ENCODE data around the gene AKAP1. TPM values are rescaled to one million over a fixed set of nuclear protein-coding genes. Genes with fewer than 3 reads are reported as not detected.

The AKAP1 gene
- total RNA-seq, 1 experiment from 2014 or later: 73.1 TPM

DNA sequence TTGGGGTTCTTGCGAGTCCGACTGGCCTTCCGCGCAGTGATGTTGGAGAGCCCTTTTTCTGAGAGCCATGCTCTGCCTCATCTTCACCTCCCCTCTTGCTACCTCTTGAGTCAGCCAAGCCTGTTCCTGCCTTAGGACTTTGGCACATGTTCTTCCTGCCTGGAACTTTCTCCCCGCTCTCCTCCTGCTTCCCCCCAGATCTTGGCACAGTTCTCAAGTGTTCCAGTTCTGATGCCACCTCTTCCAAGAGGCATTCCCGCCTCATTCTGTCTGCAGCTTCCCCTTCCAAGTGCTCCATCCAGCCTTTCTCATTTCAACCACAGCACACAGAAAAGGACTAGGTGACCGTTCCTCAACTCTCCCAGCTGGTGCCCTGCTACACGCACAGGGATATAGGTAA lies 7.7 kb downstream of the AKAP1 start:
- Histone ChIP-seq H3K27me3 (ENCODE audit: low read length) (no peaks in the 10 kb centered on the region), H3F3A (ENCODE audit: low read length, unreplicated experiment) (no peaks in the 10 kb centered on the region), H3K4me3 (ENCODE audit: low read length) (no peak overlapping the region), H4K20me1 (ENCODE audit: low read length) (peaks cover 68% of the 10 kb centered on the region), H3K9ac (ENCODE audit: low read length) (no peak overlapping the region), H3K79me2 (ENCODE audit: low read length) (peaks cover 100% of the 10 kb centered on the region), H3K36me3 (ENCODE audit: low read depth, low read length) (peaks cover 7% of the 10 kb centered on the region; the same call in 1 of the 2 replicates), H3K27ac (ENCODE audit: low read length) (no peak overlapping the region), H3K9me3 (ENCODE audit: low read length) (no peaks in the 10 kb centered on the region), H3K9me2 (replicated peaks; ENCODE audit: low read length) (no peaks in the 10 kb centered on the region), H3K4me1 (ENCODE audit: insufficient read depth, low read length) (peaks cover 7% of the 10 kb centered on the region; the same call in 1 of the 2 replicates), H3K4me2 (ENCODE audit: low read length) (no peak overlapping the region), H2AFZ (ENCODE audit: low read length) (no peak overlapping the region)
- ATAC-seq (no peak), DNase-seq (no peak)
- CTCF ChIA-PET: no interaction called here
- TF ChIP-seq EZH2phosphoT487 (IDR thresholded peaks at IDR 0.05; ENCODE audit: borderline replicate concordance, low read length) (no peak), CTCF (conservative IDR thresholded peaks at IDR 0.05; ENCODE audit: low read depth, low read length) (no peak), EZH2 (IDR thresholded peaks at IDR 0.05; ENCODE audit: low read length, unreplicated experiment) (no peak)
- no TSS peak for BruUV-seq (replicated peaks)
- POLR2A ChIA-PET (ENCODE audit: unreplicated experiment): no interaction called here
- intact Hi-C loops (cut with micrococcal nuclease): no loop called here

DNA sequence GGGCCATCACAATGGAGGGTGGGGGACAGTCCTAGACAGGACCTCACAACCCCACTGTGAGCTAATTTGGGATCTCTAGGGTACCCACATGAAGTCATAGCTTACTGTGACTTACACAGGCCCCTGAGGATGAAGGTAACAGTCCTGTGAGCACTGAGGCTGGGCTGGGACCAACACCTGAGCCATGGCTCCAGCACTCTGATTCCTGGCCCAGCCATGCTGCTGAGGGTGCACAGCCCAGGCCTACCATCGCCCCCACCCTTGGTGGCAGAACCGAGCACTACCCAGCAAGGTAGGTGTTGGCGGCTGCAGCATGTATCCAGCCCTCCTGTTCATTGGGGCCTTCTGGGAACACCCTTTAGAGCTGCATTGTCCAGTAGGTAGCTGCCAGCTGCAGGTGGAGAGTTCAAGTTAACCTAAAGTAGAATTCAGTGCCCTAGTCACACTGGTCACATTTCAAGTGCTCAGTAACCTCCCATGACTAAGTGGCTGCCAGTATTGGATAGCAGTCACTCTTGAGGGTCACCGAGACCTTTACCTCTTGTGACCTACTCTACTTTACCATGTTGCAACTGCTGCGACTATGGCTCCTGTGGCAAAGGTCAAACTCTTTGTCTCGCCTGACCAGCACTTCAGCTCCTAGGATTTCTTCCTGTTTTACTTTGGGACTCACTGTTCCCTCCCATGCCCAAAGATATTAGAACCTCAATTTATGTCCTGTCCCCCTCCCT lies 11.6 kb downstream of the AKAP1 start:
- H3K4me2 ChIP-seq (ENCODE audit: low read length): no peak overlapping the region
- peaks cover 7% of the 10 kb centered on the region; the same call in 1 of the 2 replicates for H3K36me3 ChIP-seq (ENCODE audit: low read depth, low read length)
- H3K4me1 ChIP-seq (ENCODE audit: insufficient read depth, low read length): peaks cover 11% of the 10 kb centered on the region; the same call in 1 of the 2 replicates
- H3K79me2 ChIP-seq (ENCODE audit: low read length): peaks cover 99% of the 10 kb centered on the region
- no peak overlapping the region for H3K4me3 ChIP-seq (ENCODE audit: low read length)
- H3K9ac ChIP-seq (ENCODE audit: low read length): no peak overlapping the region
- intact Hi-C loops (cut with micrococcal nuclease): no loop called here
- no peak for DNase-seq
- no TSS peak for BruUV-seq (replicated peaks)
- no peak for TF ChIP-seq EZH2 (IDR thresholded peaks at IDR 0.05; ENCODE audit: low read length, unreplicated experiment)
- no peak for TF ChIP-seq EZH2phosphoT487 (IDR thresholded peaks at IDR 0.05; ENCODE audit: borderline replicate concordance, low read length)
- no peak for TF ChIP-seq CTCF (conservative IDR thresholded peaks at IDR 0.05; ENCODE audit: low read depth, low read length)
- no peak for ATAC-seq
- no peak overlapping the region for H3K27ac ChIP-seq (ENCODE audit: low read length)
- no peaks in the 10 kb centered on the region for H3K27me3 ChIP-seq (ENCODE audit: low read length)
- ChIA-PET CTCF (no interaction called here), POLR2A (ENCODE audit: unreplicated experiment) (no interaction called here)
- no peaks in the 10 kb centered on the region for H3F3A ChIP-seq (ENCODE audit: low read length, unreplicated experiment)
- H3K9me3 ChIP-seq (ENCODE audit: low read length): no peaks in the 10 kb centered on the region
- H2AFZ ChIP-seq (ENCODE audit: low read length): no peak overlapping the region
- H3K9me2 ChIP-seq (replicated peaks; ENCODE audit: low read length): no peaks in the 10 kb centered on the region
- H4K20me1 ChIP-seq (ENCODE audit: low read length): peaks cover 32% of the 10 kb centered on the region; the same call in 1 of the 2 replicates
